ENCODE data around the gene GORASP2. TPM values are rescaled to one million over a fixed set of nuclear protein-coding genes. Genes with fewer than 3 reads are reported as not detected.

Gene GORASP2
- total and polyA plus RNA-seq, 11 donors: 24.5 to 84.9 (median 62.6) TPM

DNA sequence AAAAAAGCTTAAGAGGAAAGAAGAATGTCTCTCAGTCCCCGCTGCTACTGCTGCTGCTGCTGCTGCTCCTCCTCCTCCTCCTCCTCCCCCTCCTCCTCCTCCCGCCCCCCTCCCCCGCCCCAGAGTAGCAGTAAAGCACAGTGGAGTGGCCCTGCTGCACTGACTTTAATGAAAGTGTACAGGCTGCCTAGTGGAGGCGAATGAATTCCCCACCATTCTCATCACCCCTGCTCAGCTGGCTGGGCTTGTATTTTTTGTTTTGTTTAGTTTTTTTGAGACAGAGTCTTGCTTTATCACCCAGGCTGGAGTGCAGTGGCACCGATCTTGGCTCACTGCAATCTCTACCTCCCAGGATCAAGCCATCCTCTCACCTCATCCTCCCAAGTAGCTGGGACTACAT lies 34.3 kb downstream of the GORASP2 start:
- H3K27ac ChIP-seq: no peak overlapping the region
- WGBS, 4 donors: 75 to 85% (median 78%) methylated on average over 5 of the region's 5 CpGs
- intact Hi-C loops (cut with DNase I): no loop called here
- no peak for TF ChIP-seq POLR2A (IDR thresholded peaks at IDR 0.05)
- TF ChIP-seq, protein P1, sequence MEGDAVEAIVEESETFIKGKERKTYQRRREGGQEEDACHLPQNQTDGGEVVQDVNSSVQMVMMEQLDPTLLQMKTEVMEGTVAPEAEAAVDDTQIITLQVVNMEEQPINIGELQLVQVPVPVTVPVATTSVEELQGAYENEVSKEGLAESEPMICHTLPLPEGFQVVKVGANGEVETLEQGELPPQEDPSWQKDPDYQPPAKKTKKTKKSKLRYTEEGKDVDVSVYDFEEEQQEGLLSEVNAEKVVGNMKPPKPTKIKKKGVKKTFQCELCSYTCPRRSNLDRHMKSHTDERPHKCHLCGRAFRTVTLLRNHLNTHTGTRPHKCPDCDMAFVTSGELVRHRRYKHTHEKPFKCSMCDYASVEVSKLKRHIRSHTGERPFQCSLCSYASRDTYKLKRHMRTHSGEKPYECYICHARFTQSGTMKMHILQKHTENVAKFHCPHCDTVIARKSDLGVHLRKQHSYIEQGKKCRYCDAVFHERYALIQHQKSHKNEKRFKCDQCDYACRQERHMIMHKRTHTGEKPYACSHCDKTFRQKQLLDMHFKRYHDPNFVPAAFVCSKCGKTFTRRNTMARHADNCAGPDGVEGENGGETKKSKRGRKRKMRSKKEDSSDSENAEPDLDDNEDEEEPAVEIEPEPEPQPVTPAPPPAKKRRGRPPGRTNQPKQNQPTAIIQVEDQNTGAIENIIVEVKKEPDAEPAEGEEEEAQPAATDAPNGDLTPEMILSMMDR (IDR thresholded peaks at IDR 0.05): no peak
- H3K36me3 ChIP-seq: peaks cover 3 to 98% (median 94%) of the 10 kb centered on the region in 9 donors
- H3K27me3 ChIP-seq: no peaks in the 10 kb centered on the region
- H3K9me3 ChIP-seq: no peaks in the 10 kb centered on the region
- no peak overlapping the region for H3K4me3 ChIP-seq
- ATAC-seq (no peak), DNase-seq (no peak)
- H3K4me1 ChIP-seq: peaks cover 0 to 5% (median 0%) of the 10 kb centered on the region in 12 donors

DNA sequence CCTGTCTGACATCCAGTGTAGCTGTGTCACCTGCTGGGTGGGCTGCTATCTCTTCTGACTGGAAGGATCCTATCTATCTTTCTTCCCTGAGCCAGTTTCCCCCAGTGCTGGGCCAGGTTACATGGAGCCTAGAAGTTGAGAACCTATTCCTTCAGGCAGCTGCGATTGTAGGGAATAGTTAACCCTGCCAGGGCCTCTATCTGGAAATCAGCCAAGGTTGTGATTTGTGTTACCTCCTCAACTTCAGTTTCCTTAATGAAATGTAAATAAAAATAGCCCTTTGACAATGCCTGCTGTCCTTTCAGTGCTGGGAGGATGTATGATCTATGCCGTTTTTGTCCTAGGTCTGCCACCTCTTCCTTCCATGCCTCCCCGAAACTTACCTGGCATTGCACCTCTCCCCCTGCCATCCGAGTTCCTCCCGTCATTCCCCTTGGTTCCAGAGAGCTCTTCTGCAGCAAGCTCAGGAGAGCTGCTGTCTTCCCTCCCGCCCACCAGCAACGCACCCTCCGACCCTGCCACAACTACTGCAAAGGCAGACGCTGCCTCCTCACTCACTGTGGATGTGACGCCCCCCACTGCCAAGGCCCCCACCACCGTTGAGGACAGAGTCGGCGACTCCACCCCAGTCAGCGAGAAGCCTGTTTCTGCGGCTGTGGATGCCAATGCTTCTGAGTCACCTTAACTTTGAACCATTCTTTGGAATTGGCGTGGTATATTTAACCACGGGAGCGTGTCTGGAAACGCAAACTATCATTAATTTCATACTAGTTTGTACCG lies 36.6 kb downstream of the GORASP2 start:
- peaks cover 3 to 76% (median 73%) of the 10 kb centered on the region in 9 donors for H3K36me3 ChIP-seq

DNA sequence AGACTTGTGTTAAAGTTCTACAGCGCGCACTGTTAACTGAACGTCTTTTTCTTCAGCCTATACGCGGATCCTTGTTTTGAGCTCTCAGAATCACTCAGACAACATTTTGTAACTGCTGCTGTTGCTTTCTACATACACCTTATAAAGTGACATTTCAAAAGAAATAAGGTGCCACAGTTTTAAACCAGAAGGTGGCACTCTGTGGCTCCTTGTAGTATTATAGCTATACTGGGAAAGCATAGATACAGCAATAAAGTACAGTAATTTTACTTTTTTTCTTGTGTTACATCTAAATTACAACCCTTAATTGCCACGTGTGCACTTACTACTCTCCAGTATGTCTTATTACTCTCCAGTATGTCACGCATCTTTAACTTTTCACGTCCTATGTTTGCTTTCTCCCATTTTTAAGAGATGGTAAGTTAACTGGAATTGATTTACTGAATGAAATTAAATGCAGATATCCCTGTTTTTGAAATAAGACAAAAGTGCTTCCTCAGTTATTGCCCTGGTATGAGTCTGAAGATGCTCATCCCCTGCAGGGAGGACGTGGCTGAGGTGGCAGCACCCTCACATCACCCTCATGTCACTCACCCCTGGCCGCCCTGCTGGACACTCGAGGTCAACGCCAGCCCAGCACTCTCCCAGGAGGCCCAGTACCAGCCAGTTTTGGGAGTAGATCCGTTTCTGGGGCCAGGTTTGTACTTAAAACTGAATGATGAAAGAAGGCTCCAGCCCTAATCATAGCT lies 37.8 kb downstream of the GORASP2 start:
- H3K4me3 ChIP-seq: no peak overlapping the region
- H3K36me3 ChIP-seq: peaks cover 0 to 64% (median 61%) of the 10 kb centered on the region in 9 donors
- intact Hi-C loops (cut with DNase I): no loop called here
- no peaks in the 10 kb centered on the region for H3K27me3 ChIP-seq
- TF ChIP-seq, protein P1 (IDR thresholded peaks at IDR 0.05): peak in 1 of 12 donors; percentile 15
- TF ChIP-seq POLR2A (IDR thresholded peaks at IDR 0.05): no peak
- no peaks in the 10 kb centered on the region for H3K9me3 ChIP-seq
- H3K4me1 ChIP-seq: peaks cover 0 to 5% (median 0%) of the 10 kb centered on the region in 12 donors
- no peak overlapping the region for H3K27ac ChIP-seq
- WGBS, 4 donors: 79 to 85% (median 81%) methylated on average over 13 of the region's 13 CpGs
- ATAC-seq (peak in 3 of 4 donors; percentile 27 to 47 (median 30)), DNase-seq (no peak)

More for the DNA sequence above, 36.6 kb downstream of the GORASP2 start:
- intact Hi-C loops (cut with DNase I): no loop called here
- H3K4me3 ChIP-seq: no peak overlapping the region
- ATAC-seq (no peak), DNase-seq (no peak)
- H3K27me3 ChIP-seq: no peaks in the 10 kb centered on the region
- H3K27ac ChIP-seq: no peak overlapping the region
- peaks cover 0 to 5% (median 0%) of the 10 kb centered on the region in 12 donors for H3K4me1 ChIP-seq
- 79 to 85% (median 82%) methylated on average over 20 of the region's 20 CpGs for WGBS, 4 donors
- H3K9me3 ChIP-seq: no peaks in the 10 kb centered on the region
- TF ChIP-seq POLR2A (IDR thresholded peaks at IDR 0.05): no peak
- TF ChIP-seq, protein P1 (IDR thresholded peaks at IDR 0.05): no peak

DNA sequence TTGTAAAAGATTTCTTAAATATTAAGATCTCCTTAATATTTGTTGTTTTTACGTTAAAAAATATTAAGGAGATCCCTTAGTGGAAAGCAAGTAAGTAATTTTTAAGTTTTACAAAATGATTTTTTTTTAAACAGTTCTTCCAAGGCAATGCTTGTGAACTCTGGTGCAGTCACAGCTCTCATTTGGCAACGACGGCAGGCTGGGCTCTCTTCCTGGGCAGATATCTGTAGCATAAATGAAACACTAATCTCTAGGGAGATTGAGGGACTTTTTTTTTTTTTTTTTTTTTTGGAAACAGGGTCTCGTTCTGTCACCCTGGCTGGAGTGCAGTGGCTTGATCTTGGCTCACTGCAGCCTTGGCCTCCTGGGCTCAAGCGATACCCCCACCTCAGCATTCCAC lies 38.5 kb downstream of the GORASP2 start:
- Histone ChIP-seq H3K4me1 (peaks cover 0 to 5% (median 0%) of the 10 kb centered on the region in 12 donors), H3K36me3 (peaks cover 0 to 57% (median 54%) of the 10 kb centered on the region in 9 donors), H3K9me3 (no peaks in the 10 kb centered on the region), H3K4me3 (no peak overlapping the region), H3K27me3 (no peaks in the 10 kb centered on the region), H3K27ac (no peak overlapping the region)
- no peak for TF ChIP-seq POLR2A (IDR thresholded peaks at IDR 0.05)
- TF ChIP-seq, protein P1 (IDR thresholded peaks at IDR 0.05): no peak
- 57 to 67% (median 61%) methylated on average over 5 of the region's 5 CpGs for WGBS, 4 donors
- DNase-seq (peak in 1 of 5 donors; percentile 33), ATAC-seq (no peak)
- intact Hi-C loops (cut with DNase I): no loop called here

All from heart left ventricle (tissue), 16 donors.